ENCODE results near the gene ZNF362.

Gene ZNF362

DNA sequence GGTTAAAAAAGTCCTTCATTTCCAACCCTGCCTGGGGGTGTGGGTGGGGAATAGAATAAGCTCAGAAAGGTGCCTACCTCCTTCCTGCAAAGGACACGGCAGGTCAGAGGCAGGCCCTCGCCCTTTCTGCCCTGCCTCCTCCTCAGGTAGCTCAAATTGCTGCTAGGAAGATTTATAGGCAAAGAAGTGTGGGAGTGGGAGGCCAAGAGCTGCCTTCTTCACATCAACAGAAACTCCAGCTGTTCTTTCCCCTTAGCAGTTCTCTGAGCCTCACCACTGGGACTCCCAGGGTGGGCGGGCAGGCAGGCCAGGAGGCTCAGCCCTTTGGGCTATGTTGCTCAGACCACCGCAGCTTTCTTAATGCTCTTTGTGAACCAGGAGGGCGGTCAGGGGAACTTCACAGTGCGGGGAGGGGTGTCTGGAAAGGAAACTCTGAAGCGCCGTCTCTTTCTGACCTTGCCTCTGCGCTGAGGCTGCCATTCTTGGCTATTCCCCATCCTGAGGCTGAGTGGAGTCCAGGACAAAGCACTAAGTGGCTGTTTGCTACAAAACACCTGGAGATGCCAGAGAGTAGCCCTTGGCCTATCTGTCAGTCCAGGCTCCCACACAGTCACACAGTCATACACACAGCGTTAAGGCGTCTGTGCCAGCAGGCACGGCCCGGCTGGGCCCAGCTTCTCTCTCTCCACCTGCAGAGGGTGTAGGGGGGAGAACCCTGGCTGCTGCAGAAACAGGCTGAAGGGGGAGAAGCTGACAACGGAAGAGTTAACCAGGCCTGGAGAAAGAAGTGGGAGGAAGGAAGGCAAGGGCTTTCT lies 67.6 kb downstream of the ZNF362 start:
- DNase-seq (ENCODE audit: low read depth): no peak
- TF ChIP-seq, protein P1, sequence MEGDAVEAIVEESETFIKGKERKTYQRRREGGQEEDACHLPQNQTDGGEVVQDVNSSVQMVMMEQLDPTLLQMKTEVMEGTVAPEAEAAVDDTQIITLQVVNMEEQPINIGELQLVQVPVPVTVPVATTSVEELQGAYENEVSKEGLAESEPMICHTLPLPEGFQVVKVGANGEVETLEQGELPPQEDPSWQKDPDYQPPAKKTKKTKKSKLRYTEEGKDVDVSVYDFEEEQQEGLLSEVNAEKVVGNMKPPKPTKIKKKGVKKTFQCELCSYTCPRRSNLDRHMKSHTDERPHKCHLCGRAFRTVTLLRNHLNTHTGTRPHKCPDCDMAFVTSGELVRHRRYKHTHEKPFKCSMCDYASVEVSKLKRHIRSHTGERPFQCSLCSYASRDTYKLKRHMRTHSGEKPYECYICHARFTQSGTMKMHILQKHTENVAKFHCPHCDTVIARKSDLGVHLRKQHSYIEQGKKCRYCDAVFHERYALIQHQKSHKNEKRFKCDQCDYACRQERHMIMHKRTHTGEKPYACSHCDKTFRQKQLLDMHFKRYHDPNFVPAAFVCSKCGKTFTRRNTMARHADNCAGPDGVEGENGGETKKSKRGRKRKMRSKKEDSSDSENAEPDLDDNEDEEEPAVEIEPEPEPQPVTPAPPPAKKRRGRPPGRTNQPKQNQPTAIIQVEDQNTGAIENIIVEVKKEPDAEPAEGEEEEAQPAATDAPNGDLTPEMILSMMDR (conservative IDR thresholded peaks at IDR 0.05; ENCODE audit: control insufficient read depth, insufficient read depth, low read depth, low read length): no peak
- no peak overlapping the region for H3K4me3 ChIP-seq (ENCODE audit: control insufficient read depth, low read depth, low read length)

DNA sequence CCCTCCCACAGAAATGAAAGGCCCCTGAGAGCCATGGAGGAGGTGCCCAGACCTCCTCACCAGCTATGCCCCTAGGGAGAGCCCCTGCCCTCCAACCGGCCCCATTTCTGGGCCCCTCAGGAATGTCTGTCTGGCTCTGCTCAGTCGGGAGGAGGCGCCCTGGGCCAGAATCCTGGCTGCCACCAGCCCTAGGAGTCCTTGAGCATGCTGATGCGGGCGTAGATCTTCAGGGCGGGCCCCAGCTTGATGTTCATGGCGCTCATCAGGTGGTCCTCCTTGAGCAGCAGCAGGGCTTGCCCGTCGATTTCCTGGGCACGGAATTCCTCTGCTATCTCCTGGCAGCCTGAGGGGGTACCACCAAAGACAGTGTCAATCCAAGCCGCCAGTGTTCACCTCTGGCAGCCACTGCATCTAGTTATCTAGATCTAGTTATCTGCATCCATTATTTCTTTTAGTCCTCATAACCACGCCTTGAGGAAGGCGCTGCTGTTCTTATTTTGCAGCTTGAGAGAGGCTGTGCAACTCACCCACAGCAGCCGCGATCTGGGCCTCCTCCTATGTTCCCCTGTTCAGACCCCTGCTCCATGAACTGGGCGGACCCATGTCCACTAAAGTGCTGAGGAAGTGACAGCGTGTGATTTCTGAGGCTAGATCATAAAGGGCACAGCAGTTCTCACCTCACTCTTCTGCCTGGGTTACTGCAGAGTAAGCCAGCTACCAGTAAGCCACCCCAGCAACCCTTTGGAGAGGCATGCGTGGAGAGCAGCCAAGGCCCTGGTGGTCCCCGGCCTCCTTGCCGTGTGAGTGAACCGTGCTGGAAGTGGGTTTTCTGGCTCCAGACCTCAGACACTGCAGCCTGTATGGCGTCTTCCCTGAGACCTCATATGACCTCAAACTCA lies 68.6 kb downstream of the ZNF362 start:
- no peak overlapping the region for H3K4me3 ChIP-seq (ENCODE audit: control insufficient read depth, low read depth, low read length)
- no peak for DNase-seq (ENCODE audit: low read depth)
- TF ChIP-seq, protein P1 (conservative IDR thresholded peaks at IDR 0.05; ENCODE audit: control insufficient read depth, insufficient read depth, low read depth, low read length): no peak

DNA sequence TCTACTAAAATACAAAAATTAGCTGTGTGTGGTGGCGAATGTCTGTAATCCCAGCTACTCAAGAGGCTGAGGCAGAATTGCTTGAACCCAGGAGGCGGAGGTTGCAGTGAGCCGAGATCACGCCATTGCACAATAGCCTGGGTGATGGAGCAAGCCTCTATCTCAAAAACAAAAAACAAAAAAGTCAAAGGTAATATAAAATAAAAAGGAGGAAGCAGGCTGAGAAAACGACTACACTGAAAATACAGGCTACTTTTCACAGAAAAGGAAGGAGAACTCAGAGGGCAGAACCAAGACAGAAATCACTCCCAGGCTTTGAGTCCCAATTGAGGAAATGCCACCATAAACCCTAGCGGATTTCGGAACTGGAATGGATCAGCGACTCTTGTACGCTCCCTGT lies 70.5 kb downstream of the ZNF362 start:
- H3K4me3 ChIP-seq (ENCODE audit: control insufficient read depth, low read depth, low read length): no peak overlapping the region

DNA sequence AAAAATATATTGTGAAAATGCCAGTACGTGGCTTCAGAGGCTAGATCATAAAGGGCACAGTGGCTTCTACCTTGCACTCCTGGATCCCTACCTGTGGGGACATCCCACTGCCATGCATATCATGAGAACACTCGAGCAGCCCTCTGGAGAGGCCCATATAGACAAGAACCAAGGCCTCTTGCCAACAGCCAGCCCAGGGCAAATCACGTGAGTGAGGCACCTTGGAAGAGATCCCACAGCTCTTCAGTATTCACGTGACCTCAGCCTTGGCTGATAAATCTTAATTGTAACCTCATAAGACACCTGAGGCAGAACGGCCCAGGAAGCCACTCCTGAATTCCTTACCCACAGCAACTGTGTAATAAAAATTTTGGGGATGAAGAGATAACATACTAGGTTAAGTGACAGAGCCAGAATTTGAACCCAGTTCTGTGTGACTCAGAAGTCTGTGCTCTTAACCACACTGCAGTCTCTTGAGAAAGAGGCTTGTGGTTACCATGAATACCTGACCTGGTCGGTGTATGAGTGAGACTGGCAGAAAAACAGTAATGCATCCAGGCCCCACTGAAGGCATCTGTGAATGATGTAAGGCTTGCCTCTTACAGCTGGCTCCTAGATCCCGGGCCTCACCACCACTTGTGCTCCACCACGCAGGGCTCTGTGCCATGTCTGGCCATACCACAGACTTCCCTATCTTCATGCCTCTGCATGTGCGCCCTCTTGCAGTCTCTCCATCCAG lies 71.5 kb downstream of the ZNF362 start:
- TF ChIP-seq, protein P1 (conservative IDR thresholded peaks at IDR 0.05; ENCODE audit: control insufficient read depth, insufficient read depth, low read depth, low read length): peak; percentile 16
- peak; percentile 99 for DNase-seq (ENCODE audit: low read depth)
- no peak overlapping the region for H3K4me3 ChIP-seq (ENCODE audit: control insufficient read depth, low read depth, low read length)

More for the DNA sequence above, 70.5 kb downstream of the ZNF362 start:
- TF ChIP-seq, protein P1 (conservative IDR thresholded peaks at IDR 0.05; ENCODE audit: control insufficient read depth, insufficient read depth, low read depth, low read length): no peak
- DNase-seq (ENCODE audit: low read depth): no peak

DNA sequence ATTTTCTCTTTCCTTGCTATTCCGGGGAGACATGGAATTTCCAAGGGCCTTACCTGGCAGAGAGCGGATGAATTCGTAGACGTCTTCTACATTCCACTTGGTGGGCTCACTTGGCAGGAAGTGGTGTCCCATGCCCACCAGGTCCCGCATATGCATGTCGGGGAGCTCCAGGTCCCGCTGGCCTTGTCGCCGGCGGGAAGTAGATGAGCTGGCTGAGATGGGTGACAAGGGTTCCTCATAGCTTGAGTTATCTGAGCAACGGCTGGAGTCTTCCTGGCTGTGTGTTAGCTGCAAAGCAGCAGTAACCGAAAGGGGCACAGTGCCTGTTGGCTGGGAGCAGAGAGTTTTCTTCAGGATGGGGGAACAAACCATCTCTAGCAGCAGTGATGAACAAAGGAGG lies 72.5 kb downstream of the ZNF362 start:
- no peak overlapping the region for H3K4me3 ChIP-seq (ENCODE audit: control insufficient read depth, low read depth, low read length)
- TF ChIP-seq, protein P1 (conservative IDR thresholded peaks at IDR 0.05; ENCODE audit: control insufficient read depth, insufficient read depth, low read depth, low read length): no peak

DNA sequence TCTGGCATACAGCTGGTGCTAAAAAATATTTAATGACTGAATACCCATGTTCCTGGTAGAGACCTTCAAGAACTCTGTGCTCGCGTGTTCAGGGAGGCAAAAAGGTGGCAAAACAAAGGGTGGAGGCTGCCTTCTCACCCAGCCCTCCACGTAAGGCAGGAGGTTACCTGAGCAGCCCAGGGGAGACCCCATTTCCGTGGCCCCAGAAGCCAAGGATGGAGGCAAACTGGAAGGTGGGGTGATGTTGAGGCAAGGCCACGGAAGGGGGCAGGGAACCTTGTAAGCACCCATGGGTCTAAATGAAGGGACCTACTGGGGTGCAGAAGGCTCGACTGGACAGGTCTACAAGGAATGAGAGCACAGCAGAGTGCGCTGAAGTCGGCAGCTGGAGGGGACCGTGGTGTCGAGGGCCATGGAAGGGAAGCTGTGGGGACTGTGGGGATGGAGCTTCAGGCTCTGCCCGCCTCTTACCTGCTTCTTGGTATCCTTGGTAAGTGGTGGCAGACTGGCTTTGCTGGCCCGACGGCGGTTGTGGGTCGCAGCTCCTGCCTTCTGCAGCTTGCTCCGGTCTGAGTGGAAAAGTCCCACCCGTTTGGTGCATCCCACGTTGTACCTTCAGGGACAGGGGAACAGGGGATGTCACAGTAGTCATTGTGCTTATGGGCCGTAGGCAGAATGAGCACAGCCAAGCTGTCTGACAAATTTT lies 73.5 kb downstream of the ZNF362 start:
- no peak overlapping the region for H3K4me3 ChIP-seq (ENCODE audit: control insufficient read depth, low read depth, low read length)
- DNase-seq (ENCODE audit: low read depth): no peak
- TF ChIP-seq, protein P1 (conservative IDR thresholded peaks at IDR 0.05; ENCODE audit: control insufficient read depth, insufficient read depth, low read depth, low read length): no peak

More for the DNA sequence above, 72.5 kb downstream of the ZNF362 start:
- DNase-seq (ENCODE audit: low read depth): no peak

Data from fibroblast of mammary gland (primary cell).